ENCODE data around the gene INSIG2.

The INSIG2 gene

DNA sequence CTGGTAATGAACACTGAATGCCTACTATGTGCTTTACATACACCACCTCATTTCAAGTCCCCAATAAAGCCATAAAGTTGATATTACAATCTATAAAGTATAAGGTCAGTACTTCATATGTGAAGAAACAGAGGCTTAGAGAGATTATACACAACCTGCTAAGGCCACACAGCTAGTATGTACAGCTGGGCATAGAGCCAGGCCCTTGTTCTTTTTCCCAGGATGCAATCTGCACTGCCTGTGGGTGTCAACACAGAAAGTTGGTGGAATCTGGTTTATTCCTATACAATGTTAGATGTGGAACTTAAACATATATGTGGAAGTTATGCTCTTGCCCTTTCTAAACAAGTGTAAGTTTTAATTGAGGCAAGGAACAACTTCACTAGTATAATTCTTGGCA is 32.8 kb downstream of the INSIG2 start:
- Histone ChIP-seq H3K4me2 (no peak overlapping the region), H3K9ac (no peak overlapping the region), H3K4me1 (ENCODE audit: low read depth, poor library complexity, severe bottlenecking) (no peaks in the 10 kb centered on the region), H3K79me2 (ENCODE audit: insufficient read depth, low read depth) (no peaks in the 10 kb centered on the region), H3K27ac (no peak overlapping the region), H4K20me1 (ENCODE audit: insufficient read depth) (no peaks in the 10 kb centered on the region), H3K36me3 (ENCODE audit: insufficient read depth) (no peaks in the 10 kb centered on the region), H2AFZ (ENCODE audit: low read depth) (no peak overlapping the region), H3K27me3 (ENCODE audit: insufficient read depth, low read depth) (no peaks in the 10 kb centered on the region), H3K4me3 (IDR thresholded peaks at IDR 0.05; ENCODE audit: insufficient read depth, low read depth, low read length) (no peak overlapping the region)
- TF ChIP-seq, protein P1, sequence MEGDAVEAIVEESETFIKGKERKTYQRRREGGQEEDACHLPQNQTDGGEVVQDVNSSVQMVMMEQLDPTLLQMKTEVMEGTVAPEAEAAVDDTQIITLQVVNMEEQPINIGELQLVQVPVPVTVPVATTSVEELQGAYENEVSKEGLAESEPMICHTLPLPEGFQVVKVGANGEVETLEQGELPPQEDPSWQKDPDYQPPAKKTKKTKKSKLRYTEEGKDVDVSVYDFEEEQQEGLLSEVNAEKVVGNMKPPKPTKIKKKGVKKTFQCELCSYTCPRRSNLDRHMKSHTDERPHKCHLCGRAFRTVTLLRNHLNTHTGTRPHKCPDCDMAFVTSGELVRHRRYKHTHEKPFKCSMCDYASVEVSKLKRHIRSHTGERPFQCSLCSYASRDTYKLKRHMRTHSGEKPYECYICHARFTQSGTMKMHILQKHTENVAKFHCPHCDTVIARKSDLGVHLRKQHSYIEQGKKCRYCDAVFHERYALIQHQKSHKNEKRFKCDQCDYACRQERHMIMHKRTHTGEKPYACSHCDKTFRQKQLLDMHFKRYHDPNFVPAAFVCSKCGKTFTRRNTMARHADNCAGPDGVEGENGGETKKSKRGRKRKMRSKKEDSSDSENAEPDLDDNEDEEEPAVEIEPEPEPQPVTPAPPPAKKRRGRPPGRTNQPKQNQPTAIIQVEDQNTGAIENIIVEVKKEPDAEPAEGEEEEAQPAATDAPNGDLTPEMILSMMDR (conservative IDR thresholded peaks at IDR 0.05; ENCODE audit: low read depth, low read length), result no peak

DNA sequence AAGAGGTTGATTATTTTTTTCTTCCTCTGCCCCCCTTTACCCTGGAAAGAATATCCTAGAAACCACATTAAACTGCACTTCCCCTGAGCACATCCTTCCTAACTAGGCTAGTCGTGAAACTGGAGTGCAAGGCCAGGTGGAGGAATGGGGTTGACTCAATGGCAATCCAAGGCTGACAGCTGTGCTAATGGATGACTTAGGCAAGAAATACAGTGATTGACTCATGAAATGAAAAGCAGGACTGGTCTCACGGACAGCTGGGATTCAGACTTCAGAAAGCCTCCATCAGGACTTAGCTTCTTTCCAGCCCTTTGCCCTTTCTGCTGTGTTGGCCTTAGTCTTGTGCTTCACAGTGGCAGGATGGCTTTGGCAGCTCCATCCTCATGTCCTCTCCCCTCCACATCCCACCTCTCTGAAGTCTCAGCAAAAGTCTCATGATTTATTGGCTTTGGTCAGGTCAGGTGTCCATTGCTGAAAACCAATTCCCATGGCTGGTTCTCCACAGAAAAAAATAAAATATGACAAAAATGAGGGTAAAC is 33.8 kb downstream of the INSIG2 start:
- no peaks in the 10 kb centered on the region for H3K36me3 ChIP-seq (ENCODE audit: insufficient read depth)
- no peak overlapping the region for H3K4me2 ChIP-seq
- H3K79me2 ChIP-seq (ENCODE audit: insufficient read depth, low read depth), result no peaks in the 10 kb centered on the region
- no peak overlapping the region for H3K4me3 ChIP-seq (IDR thresholded peaks at IDR 0.05; ENCODE audit: insufficient read depth, low read depth, low read length)
- H3K27ac ChIP-seq, result no peak overlapping the region
- no peak overlapping the region for H2AFZ ChIP-seq (ENCODE audit: low read depth)
- no peak overlapping the region for H3K9ac ChIP-seq
- no peaks in the 10 kb centered on the region for H4K20me1 ChIP-seq (ENCODE audit: insufficient read depth)
- no peaks in the 10 kb centered on the region for H3K27me3 ChIP-seq (ENCODE audit: insufficient read depth, low read depth)
- TF ChIP-seq, protein P1 (conservative IDR thresholded peaks at IDR 0.05; ENCODE audit: low read depth, low read length), result no peak
- H3K4me1 ChIP-seq (ENCODE audit: low read depth, poor library complexity, severe bottlenecking), result no peaks in the 10 kb centered on the region

DNA sequence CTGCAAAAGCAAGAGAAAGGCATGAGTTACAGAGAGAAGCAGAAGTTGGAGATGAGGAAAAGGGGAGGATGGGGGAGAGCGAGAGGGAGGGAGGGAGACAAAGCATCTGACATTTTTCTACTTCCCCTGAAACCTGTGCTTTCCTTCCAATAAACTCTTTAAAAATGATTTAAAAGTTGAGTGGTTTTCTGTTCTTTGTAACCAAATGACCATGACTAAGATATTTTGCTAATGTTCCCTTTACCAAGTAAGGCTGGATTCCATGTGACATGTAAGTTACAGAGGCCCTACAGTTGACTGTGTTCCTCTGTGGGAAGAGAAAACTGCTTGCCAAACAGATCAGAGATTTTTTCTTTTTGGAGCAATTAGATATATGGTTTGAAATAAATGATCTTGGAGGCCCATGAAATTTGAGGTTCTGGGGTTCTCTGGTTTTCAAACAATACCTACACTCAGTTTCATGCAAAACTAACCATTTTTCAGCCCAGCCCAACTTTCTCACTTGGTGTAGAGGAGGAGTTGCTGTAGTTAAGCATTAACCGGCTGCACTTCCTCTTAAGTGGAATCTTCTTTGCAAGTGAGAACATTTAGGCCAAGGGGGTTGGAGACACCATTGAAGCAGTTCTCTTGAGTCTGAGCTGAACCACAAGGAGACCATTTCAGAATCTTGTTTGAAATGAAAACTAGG is 34.5 kb downstream of the INSIG2 start:
- H3K27me3 ChIP-seq (ENCODE audit: insufficient read depth, low read depth), result no peaks in the 10 kb centered on the region
- no peaks in the 10 kb centered on the region for H4K20me1 ChIP-seq (ENCODE audit: insufficient read depth)
- TF ChIP-seq, protein P1 (conservative IDR thresholded peaks at IDR 0.05; ENCODE audit: low read depth, low read length), result no peak
- no peak overlapping the region for H3K4me2 ChIP-seq
- no peaks in the 10 kb centered on the region for H3K79me2 ChIP-seq (ENCODE audit: insufficient read depth, low read depth)
- H2AFZ ChIP-seq (ENCODE audit: low read depth), result no peak overlapping the region
- H3K27ac ChIP-seq, result no peak overlapping the region
- no peaks in the 10 kb centered on the region for H3K4me1 ChIP-seq (ENCODE audit: low read depth, poor library complexity, severe bottlenecking)
- no peaks in the 10 kb centered on the region for H3K36me3 ChIP-seq (ENCODE audit: insufficient read depth)
- no peak overlapping the region for H3K9ac ChIP-seq
- H3K4me3 ChIP-seq (IDR thresholded peaks at IDR 0.05; ENCODE audit: insufficient read depth, low read depth, low read length), result no peak overlapping the region

DNA sequence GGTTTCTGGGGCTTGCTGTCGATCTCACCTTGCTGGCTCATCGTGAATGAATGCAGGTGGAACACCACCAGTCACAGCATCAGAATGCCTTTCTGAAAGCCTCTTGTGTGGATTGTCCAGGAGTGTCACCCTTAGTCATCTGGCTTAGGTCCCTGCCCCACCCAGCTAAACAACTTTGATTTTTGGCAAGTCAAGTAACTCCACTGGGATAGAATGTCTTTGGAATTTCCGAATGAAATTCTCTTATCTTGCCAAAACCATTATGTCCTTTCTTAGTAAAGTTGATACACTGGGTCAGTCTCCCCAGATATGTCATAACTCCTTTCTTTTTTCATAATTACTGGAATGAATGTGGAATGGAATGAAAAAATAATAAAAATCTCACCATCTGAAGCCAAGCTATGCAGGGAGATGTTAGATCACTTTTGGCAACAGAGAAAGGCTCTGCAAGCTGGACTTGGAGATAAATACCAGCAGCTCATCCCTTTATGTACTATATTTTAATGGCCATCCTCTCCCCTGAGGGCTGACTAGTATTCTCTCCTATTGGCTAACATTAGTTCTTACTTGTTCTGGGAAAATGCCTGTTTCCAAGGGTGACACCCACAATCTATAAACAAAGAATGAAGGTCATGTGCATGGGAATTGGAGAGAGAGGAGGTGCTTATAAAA is 35.4 kb downstream of the INSIG2 start:
- no peaks in the 10 kb centered on the region for H3K36me3 ChIP-seq (ENCODE audit: insufficient read depth)
- no peak overlapping the region for H3K9ac ChIP-seq
- H3K4me1 ChIP-seq (ENCODE audit: low read depth, poor library complexity, severe bottlenecking), result no peaks in the 10 kb centered on the region
- TF ChIP-seq, protein P1 (conservative IDR thresholded peaks at IDR 0.05; ENCODE audit: low read depth, low read length), result no peak
- H3K79me2 ChIP-seq (ENCODE audit: insufficient read depth, low read depth), result no peaks in the 10 kb centered on the region
- H4K20me1 ChIP-seq (ENCODE audit: insufficient read depth), result no peaks in the 10 kb centered on the region
- H3K27me3 ChIP-seq (ENCODE audit: insufficient read depth, low read depth), result no peaks in the 10 kb centered on the region
- no peak overlapping the region for H3K27ac ChIP-seq
- H2AFZ ChIP-seq (ENCODE audit: low read depth), result no peak overlapping the region
- no peak overlapping the region for H3K4me2 ChIP-seq
- no peak overlapping the region for H3K4me3 ChIP-seq (IDR thresholded peaks at IDR 0.05; ENCODE audit: insufficient read depth, low read depth, low read length)
